HG02973 (cell line): ENCODE data around the gene BEND3.
"Not testable (repeated sequence)": the region's sequence is repeated elsewhere in the genome, so short reads cannot be mapped to it uniquely, and the experiment has no call there.

Experiments used
- ATAC-seq: cut with Tn5 transposase; IDR thresholded peaks from one replicate; pipeline ENCODE4 v1.9.1; 2021; ENCODE audit warnings: moderate library complexity; ENCODE audit not compliant: unreplicated experiment

The BEND3 gene

DNA sequence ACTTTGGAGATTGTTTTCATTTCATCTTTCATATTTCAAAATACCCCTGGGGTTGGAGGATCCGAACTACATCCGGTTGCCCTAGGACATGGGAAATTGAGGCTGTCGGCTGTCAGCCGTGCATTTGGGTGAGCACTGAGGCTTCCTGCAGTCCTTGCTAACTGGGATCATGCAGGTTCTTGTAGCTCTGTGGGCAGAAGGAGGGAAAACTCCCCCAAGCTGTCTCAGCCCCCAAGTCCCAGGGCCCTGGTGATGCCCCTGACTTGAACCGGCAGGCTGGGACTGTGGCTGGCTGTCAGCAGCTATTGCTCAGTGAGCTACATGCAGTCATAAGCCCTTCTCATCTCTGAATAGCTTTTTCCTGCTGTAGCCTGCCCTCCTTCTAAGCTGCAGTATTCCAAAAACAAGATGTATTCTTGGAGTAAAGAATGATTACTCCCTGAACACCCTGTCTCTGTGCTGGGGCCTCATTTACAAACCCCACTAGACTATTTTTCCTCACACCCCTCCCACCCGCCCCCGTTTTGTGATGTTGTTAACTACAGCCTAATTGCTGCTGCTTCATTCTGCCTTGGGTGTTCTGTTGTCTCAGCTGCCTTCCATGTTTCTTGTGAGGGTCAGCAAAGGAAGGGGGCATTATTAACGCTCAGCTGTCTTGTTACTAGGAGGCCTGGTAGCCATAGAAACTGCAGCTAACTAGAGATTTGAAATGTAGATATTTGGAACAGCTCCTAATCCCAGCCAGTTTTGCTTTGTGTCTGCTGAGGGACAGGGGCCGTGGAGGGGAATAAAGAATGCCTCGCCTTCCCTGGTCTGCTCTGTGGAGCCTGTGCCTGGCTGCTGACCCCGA lies 69.3 kb downstream of the BEND3 start:
- ATAC-seq = no peak

DNA sequence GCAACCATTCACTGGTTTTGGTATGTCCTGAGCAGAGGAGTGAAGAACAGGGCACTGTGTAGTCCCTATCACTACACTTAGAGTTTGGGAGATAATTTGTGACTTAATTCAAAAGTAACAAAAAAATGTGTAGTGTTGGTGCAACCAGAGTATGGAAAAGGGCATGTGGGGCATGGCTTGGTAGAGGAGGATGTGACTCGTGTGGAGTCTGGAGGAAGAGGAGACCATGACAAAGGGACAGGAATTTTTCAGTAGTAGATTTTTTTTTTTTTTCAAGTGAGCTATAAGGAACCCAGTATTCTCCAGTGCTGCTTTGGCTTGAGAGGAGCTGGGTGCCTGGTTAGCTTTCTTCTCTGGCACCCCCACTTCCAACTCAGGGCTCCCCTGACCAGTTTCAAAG lies 82.2 kb downstream of the BEND3 start:
- ATAC-seq = no peak

DNA sequence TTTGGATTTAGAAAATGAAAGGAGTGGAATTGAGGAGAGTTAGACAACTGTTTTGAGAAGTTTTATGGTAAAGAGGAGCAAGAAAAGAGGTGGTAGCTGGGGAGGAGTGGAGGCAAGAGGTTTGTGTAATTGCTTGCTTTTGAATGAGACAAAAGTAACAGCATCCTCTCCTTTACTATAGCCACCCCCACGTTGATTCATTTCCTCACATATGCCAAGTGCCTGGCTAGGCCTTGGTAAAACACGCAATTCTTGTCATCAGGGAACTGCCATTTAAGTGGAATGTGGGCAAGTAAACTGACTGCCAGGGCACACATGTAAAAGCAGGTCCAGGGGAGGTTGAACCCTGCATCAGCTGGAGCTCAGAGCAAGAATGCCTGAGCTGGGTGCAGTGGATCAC lies 83.3 kb downstream of the BEND3 start:
- no peak for ATAC-seq

DNA sequence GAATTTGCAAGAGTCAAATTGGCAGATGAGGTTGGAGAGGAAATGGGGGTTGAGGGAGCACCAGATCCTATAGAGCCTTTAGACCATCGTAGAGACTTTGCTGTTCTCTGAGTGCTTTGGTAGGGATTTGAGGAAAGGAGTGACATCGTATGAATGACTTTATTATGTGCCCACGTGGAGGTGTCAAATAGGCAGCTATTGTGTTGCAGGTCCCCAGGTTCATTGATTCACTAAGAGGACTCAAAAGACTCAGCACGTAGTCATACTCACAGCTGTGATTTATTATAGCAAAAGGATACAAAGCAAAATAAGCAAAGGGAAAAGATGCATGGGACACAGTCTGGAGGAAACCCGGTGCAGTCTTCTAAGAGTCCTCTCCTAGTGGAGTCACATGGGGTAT lies 85.2 kb downstream of the BEND3 start:
- ATAC-seq = no peak

DNA sequence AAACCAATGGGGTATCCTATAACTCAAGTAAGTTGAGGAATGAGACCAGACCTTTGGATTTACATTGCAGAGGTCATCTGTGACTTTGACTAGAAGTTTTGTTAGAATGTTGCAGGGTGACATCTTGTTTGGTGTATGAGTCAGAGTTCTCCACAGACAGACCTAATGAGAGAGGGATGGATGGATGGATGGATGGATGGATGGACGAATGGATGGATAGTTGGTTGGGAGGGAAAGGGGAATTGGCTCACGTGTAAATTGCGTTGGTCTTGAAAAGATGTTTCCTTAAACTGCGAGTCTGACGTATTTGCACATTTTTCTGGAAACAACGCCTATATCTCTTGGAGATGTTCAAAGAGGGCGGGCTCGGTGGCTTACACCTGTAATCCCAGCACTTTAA lies 88.3 kb downstream of the BEND3 start:
- ATAC-seq = no peak

DNA sequence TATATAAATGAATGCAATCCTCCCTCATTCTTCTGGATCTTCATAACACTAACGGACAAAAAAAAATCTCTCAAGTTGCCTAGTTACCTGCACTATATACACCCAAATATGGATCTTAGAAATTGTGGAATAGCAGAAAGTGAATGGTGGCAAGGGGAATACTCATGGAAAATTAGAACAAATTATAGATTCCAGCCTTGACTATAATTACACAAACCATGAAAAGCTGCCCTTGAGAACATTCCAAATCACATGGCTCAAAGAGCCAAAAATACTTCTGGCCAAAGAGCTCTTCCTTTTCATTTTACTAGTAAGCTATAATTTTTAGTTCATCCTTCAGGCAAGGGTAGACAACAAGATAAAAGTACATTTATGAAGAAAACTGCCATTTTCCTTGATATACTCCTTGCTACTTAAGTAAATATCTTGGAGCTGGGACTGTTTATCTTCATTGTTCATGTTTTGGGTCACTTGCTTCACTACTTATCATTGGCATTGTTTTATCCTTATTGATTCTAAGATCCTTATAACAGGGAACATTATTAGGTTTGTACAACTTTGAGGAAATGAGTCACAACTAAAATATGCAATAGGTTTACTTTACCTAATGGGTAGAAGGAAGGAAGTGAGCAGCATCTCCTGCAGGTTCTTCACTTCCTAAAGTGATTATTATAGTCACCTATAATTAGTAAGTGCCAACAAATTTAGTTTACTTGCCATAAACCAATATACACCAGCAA lies 93.7 kb downstream of the BEND3 start:
- ATAC-seq = no peak

DNA sequence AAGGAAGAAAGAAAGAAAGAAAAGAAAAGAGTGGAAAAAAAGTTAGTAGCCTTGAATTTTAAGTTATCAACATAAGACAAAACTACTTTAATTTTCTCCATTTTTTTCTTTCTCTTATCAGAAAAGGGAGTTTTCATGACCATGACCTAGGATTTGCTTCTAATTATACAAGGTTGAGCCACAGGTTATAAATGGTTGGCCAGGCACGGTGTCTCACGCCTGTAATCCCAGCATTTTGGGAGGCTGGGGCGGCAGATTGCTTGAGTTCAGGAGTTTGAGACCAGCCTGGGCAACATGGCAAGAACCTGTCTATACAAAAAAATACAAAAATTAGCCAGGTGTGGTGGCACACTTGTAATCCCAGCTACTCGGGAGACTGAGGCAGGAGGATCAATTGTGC lies 95.1 kb downstream of the BEND3 start:
- no peak for ATAC-seq

DNA sequence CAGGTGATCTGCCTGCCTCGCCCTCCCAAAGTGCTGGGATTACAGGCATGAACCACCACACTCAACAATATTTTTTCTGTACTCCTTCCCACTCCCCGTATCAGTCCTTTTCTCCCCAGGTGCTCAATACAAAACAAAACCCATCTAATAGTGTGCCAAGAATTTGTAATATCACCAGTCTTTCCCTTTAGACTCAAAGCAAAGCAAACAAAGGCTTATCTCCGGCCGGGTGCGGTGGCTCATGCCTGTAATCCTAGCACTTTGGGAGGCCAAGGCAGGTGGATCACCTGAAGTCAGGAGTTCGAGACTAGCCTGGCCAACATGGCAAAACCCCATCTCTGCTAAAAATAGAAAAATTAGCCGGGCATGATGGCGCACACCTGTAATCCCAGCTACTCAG lies 95.7 kb downstream of the BEND3 start:
- not testable (repeated sequence) for ATAC-seq

DNA sequence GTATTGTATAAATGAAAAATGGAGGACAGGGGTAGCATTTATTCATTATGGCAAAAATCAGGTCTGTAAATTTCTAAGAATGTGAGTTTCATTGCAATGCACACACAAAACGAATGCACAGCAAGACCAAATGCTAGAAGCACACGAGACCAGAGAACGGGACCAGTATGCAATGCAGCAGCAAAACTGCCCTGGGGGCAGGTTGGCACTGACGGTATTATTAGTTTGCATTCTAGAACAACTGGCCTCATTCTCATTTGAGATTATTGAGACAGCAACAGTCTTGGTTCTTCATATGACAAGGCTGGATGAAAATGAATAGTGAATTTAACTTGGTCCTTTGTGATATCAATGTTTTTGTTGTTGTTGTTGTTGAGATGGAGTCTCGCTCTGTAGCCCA lies 96.3 kb downstream of the BEND3 start:
- ATAC-seq = no peak
